Measurements from ENCODE around the gene CDK6. TPM values are rescaled to one million over a fixed set of nuclear protein-coding genes. Genes with fewer than 3 reads are reported as not detected.

Gene CDK6
- total RNA-seq, 1 donor, result 45.6 TPM

DNA sequence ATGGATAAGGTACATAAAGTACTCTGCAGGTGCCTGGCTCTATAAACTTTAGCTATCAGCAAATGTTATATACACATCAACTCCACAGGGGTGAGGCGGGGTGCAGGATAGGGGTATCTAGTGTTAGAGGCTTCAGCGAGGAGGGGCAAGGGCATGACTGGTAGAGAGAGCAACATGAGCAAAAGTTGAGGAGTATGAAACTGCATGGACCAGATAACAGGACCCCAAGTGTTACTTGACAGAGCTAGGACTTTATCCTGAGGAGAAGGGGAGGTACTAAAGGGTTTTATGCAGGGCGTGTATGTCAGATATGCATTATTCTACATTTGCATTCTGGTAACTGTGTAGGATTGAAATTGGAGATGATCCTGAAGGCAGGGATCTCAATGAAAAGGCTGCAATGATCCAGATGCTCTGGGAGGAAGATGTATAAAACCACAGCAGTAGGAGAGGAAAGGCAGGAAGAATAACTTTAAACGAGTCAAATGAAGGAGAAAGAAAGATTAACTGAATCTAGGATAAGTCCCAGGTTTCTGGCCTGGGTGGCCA lies 136.3 kb downstream of the CDK6 start:
- Histone ChIP-seq H3K4me2 (ENCODE audit: insufficient read depth, low read length) (no peak overlapping the region), H3K36me3 (ENCODE audit: insufficient read depth, low read length) (peaks cover under 1% of the 10 kb centered on the region), H3K27ac (ENCODE audit: low read depth, low read length) (peak overlapping the region; percentile 89), H3K4me3 (ENCODE audit: insufficient read depth, low read length) (no peak overlapping the region), H2AFZ (ENCODE audit: low read length) (no peak overlapping the region), H3K4me1 (ENCODE audit: insufficient read depth, low read length) (peaks cover 48% of the 10 kb centered on the region), H3K79me2 (ENCODE audit: insufficient read depth, low read length) (peaks cover 50% of the 10 kb centered on the region), H4K20me1 (ENCODE audit: insufficient read depth, low read length) (no peaks in the 10 kb centered on the region), H3K27me3 (ENCODE audit: insufficient read depth, low read length) (no peaks in the 10 kb centered on the region), H3K9me3 (ENCODE audit: low read depth, low read length) (no peaks in the 10 kb centered on the region)
- no peak for DNase-seq (ENCODE audit: insufficient read length, low spot score, missing footprints)
- TF ChIP-seq, protein P1, sequence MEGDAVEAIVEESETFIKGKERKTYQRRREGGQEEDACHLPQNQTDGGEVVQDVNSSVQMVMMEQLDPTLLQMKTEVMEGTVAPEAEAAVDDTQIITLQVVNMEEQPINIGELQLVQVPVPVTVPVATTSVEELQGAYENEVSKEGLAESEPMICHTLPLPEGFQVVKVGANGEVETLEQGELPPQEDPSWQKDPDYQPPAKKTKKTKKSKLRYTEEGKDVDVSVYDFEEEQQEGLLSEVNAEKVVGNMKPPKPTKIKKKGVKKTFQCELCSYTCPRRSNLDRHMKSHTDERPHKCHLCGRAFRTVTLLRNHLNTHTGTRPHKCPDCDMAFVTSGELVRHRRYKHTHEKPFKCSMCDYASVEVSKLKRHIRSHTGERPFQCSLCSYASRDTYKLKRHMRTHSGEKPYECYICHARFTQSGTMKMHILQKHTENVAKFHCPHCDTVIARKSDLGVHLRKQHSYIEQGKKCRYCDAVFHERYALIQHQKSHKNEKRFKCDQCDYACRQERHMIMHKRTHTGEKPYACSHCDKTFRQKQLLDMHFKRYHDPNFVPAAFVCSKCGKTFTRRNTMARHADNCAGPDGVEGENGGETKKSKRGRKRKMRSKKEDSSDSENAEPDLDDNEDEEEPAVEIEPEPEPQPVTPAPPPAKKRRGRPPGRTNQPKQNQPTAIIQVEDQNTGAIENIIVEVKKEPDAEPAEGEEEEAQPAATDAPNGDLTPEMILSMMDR (IDR thresholded peaks at IDR 0.05; ENCODE audit: extremely low read depth, low read depth, low read length), result no peak

DNA sequence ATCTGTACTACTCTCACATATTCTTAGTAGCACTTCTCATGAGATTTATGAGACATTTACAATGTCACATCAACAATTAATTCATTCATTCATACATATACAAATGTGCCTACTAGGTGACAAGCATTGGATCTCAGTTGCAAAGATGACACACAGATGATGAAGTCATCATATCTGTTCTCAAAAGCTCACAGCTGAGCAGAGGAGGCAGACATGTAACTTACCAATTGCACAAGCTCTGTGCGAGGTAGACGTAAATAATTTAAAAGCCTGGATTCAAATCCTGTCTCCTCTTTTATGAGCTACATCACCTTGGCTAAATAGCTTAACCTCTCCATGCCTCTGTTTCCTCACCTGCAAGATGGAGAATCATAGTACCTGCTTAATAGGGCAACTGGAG lies 136.8 kb downstream of the CDK6 start:
- Histone ChIP-seq H3K4me1 (ENCODE audit: insufficient read depth, low read length) (peaks cover 51% of the 10 kb centered on the region), H3K27ac (ENCODE audit: low read depth, low read length) (peak overlapping the region; percentile 89), H3K4me2 (ENCODE audit: insufficient read depth, low read length) (no peak overlapping the region), H3K9me3 (ENCODE audit: low read depth, low read length) (no peaks in the 10 kb centered on the region), H4K20me1 (ENCODE audit: insufficient read depth, low read length) (no peaks in the 10 kb centered on the region), H3K27me3 (ENCODE audit: insufficient read depth, low read length) (no peaks in the 10 kb centered on the region), H3K4me3 (ENCODE audit: insufficient read depth, low read length) (no peak overlapping the region), H2AFZ (ENCODE audit: low read length) (no peak overlapping the region), H3K36me3 (ENCODE audit: insufficient read depth, low read length) (no peaks in the 10 kb centered on the region), H3K79me2 (ENCODE audit: insufficient read depth, low read length) (peaks cover 52% of the 10 kb centered on the region)
- DNase-seq (ENCODE audit: insufficient read length, low spot score, missing footprints), result peak; percentile 69
- TF ChIP-seq, protein P1 (IDR thresholded peaks at IDR 0.05; ENCODE audit: extremely low read depth, low read depth, low read length), result no peak

DNA sequence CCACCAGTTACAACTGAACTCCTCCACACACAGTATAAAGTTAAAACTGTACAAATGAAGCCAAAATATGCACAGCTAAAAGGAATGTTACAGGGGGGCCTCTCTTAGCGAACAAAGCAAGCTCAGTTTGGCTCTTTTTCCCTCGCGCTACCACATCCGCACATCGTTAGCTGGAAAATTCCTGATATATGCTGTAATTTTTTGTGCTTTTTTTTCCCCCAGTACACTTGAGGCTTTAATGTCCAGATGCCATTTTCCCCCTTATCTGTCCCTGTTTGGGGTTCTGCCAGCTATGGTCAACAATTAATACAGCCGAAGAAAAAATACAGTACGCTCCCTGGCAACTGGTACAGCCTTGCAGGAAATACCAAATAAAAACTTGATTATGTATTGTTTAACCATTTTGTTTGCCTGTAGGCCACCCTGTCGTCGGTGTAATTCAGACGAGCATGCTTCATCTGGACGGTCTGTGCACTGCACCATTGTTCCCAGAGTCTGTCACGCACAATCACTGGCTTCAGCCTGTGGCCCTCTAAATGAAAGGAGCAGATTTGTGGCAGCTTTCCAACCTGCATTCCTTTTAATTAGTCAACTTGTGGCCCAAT lies 138.0 kb downstream of the CDK6 start:
- H2AFZ ChIP-seq (ENCODE audit: low read length), result no peak overlapping the region

DNA sequence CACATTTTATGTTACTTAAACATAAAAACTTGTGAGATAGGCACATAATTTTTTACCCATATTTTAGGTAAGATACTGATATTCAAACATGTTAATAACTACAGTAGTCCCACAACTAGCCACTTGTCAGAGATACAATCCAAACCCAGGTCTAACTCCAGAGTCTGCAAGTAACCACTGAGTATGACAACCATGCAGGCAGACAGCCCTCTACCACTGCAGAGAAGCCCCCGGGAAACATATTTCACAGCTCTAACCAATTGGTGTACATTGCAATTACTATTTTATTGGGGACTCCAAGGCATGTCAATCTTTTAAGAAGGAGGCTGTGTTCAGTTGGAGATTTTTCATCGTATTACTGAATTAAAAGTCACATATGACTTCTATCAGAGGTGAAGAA lies 139.0 kb downstream of the CDK6 start:
- Histone ChIP-seq H3K27me3 (ENCODE audit: insufficient read depth, low read length) (no peaks in the 10 kb centered on the region), H3K27ac (ENCODE audit: low read depth, low read length) (peak overlapping the region; percentile 89), H3K79me2 (ENCODE audit: insufficient read depth, low read length) (peaks cover 56% of the 10 kb centered on the region), H3K4me1 (ENCODE audit: insufficient read depth, low read length) (peaks cover 51% of the 10 kb centered on the region), H4K20me1 (ENCODE audit: insufficient read depth, low read length) (no peaks in the 10 kb centered on the region), H2AFZ (ENCODE audit: low read length) (no peak overlapping the region), H3K9me3 (ENCODE audit: low read depth, low read length) (no peaks in the 10 kb centered on the region), H3K4me3 (ENCODE audit: insufficient read depth, low read length) (no peak overlapping the region), H3K4me2 (ENCODE audit: insufficient read depth, low read length) (no peak overlapping the region), H3K36me3 (ENCODE audit: insufficient read depth, low read length) (no peaks in the 10 kb centered on the region)
- TF ChIP-seq, protein P1 (IDR thresholded peaks at IDR 0.05; ENCODE audit: extremely low read depth, low read depth, low read length), result no peak
- no peak for DNase-seq (ENCODE audit: insufficient read length, low spot score, missing footprints)

More for the DNA sequence above, 138.0 kb downstream of the CDK6 start:
- DNase-seq (ENCODE audit: insufficient read length, low spot score, missing footprints), result peak; percentile 83
- no peaks in the 10 kb centered on the region for H3K36me3 ChIP-seq (ENCODE audit: insufficient read depth, low read length)
- peaks cover 55% of the 10 kb centered on the region for H3K79me2 ChIP-seq (ENCODE audit: insufficient read depth, low read length)
- no peaks in the 10 kb centered on the region for H4K20me1 ChIP-seq (ENCODE audit: insufficient read depth, low read length)
- no peaks in the 10 kb centered on the region for H3K9me3 ChIP-seq (ENCODE audit: low read depth, low read length)
- peak overlapping the region; percentile 20 for H3K4me3 ChIP-seq (ENCODE audit: insufficient read depth, low read length)
- H3K4me2 ChIP-seq (ENCODE audit: insufficient read depth, low read length), result peak overlapping the region; percentile 72
- H3K27me3 ChIP-seq (ENCODE audit: insufficient read depth, low read length), result no peaks in the 10 kb centered on the region
- H3K27ac ChIP-seq (ENCODE audit: low read depth, low read length), result peak overlapping the region; percentile 89
- peaks cover 51% of the 10 kb centered on the region for H3K4me1 ChIP-seq (ENCODE audit: insufficient read depth, low read length)
- TF ChIP-seq, protein P1 (IDR thresholded peaks at IDR 0.05; ENCODE audit: extremely low read depth, low read depth, low read length), result no peak
